IMR-90 (cell line): ENCODE data around the gene CNIH2. TPM values are rescaled to one million over a fixed set of nuclear protein-coding genes. Genes with fewer than 3 reads are reported as not detected.

Experiments used
- ATAC-seq: fragments of 200-7000 bp; cut with Tn5 transposase; 2 replicates; pipeline ENCODE4 v1.9.1; 2020; ENCODE audit warnings: low read depth, mild to moderate bottlenecking, moderate library complexity
- BruUV-seq: library from RNA; stranded (reverse); fragments of 400-500 nt; replicated peaks from 2 replicates; lab custom pipeline; 2021; lab: Mats Ljungman, UMichigan
- CTCF ChIA-PET: fragments of 300-600 bp; formaldehyde crosslinking; extraction: SDS; loops from one replicate; lab custom pipeline; 2021; ENCODE audit warnings: antibody characterized with exemption; lab: Yijun Ruan, JAX
- POLR2A ChIA-PET: fragments of 300-600 bp; sonication (Branson Sonifier 250); formaldehyde crosslinking; loops from one replicate; lab custom pipeline; 2022; ENCODE audit warnings: antibody characterized with exemption; ENCODE audit not compliant: unreplicated experiment; lab: Charles Lee
- DNase-seq: peaks from one replicate; pipeline ENCODE4 v3.0.0; 2013
- H2AFZ ChIP-seq: replicated peaks from 2 replicates; pipeline ENCODE3; 2013; ENCODE audit warnings: low read length, mild to moderate bottlenecking; ENCODE audit not compliant: poor library complexity
- H2AK5ac ChIP-seq: 2 replicates; pipeline ENCODE4 v1.6.1; 2013; ENCODE audit warnings: low read depth, low read length, inconsistent platforms
- H2AK9ac ChIP-seq: replicated peaks from 2 replicates; pipeline ENCODE3; 2013; ENCODE audit warnings: mild to moderate bottlenecking, low read depth, low read length, moderate library complexity; ENCODE audit not compliant: poor library complexity
- H2BK120ac ChIP-seq: 2 replicates; pipeline ENCODE4 v1.6.1; 2013; ENCODE audit warnings: low read depth, low read length, inconsistent platforms
- H2BK15ac ChIP-seq: 3 replicates; pipeline ENCODE4 v1.6.1; 2013; ENCODE audit warnings: low read depth, low read length, inconsistent platforms
- H2BK20ac ChIP-seq: 2 replicates; pipeline ENCODE4 v1.6.1; 2013; ENCODE audit warnings: low read depth, mild to moderate bottlenecking, inconsistent platforms, low read length, moderate library complexity
- H2BK5ac ChIP-seq: 2 replicates; pipeline ENCODE4 v1.6.1; 2013; ENCODE audit warnings: mild to moderate bottlenecking, low read depth, low read length, inconsistent platforms; ENCODE audit not compliant: poor library complexity, severe bottlenecking
- H3K14ac ChIP-seq: replicated peaks from 2 replicates; pipeline ENCODE4 v1.6.1; 2013; ENCODE audit warnings: low read depth, low read length, inconsistent platforms
- H3K18ac ChIP-seq: 2 replicates; pipeline ENCODE4 v1.6.1; 2013; ENCODE audit warnings: low read depth, low read length, control low read depth
- H3K23ac ChIP-seq: 2 replicates; pipeline ENCODE4 v1.6.1; 2013; ENCODE audit warnings: low read depth, low read length, inconsistent platforms
- H3K27ac ChIP-seq: 2 replicates; pipeline ENCODE4 v1.5.1; 2013; ENCODE audit warnings: mild to moderate bottlenecking, control low read depth, low read length; ENCODE audit not compliant: insufficient read depth
- H3K27me3 ChIP-seq: 2 replicates; pipeline ENCODE4 v1.6.1; 2013; ENCODE audit warnings: low read length; ENCODE audit not compliant: control insufficient read depth, insufficient read depth
- H3K36me3 ChIP-seq: 2 replicates; pipeline ENCODE4 v1.6.1; 2013; ENCODE audit warnings: low read length, mixed read lengths; ENCODE audit not compliant: control insufficient read depth, insufficient read depth
- H3K4ac ChIP-seq: 2 replicates; pipeline ENCODE4 v1.6.1; 2013; ENCODE audit warnings: low read depth, low read length, inconsistent platforms
- H3K4me1 ChIP-seq: 2 replicates; pipeline ENCODE4 v1.6.1; 2013; ENCODE audit warnings: low read length, mixed read lengths; ENCODE audit not compliant: control insufficient read depth, insufficient read depth
- H3K4me2 ChIP-seq: 2 replicates; pipeline ENCODE4 v1.6.1; 2013; ENCODE audit warnings: low read depth, mild to moderate bottlenecking, control low read depth, low read length, moderate library complexity
- H3K4me3 ChIP-seq: 2 replicates; pipeline ENCODE4 v1.5.1; 2013; ENCODE audit warnings: low read depth, mild to moderate bottlenecking, control low read depth, low read length, moderate library complexity; ENCODE audit not compliant: insufficient read depth
- H3K56ac ChIP-seq: 2 replicates; pipeline ENCODE4 v1.6.1; 2013; ENCODE audit warnings: low read length, inconsistent platforms; ENCODE audit not compliant: insufficient read depth; ENCODE audit errors: extremely low read depth
- H3K79me1 ChIP-seq, 2 experiments: 2 replicates each; pipeline ENCODE4 v1.6.1; 2013; ENCODE audit warnings: low read length in 2 of 2, inconsistent platforms in 1 of 2, low read depth in 1 of 2
- H3K9ac ChIP-seq: 2 replicates; pipeline ENCODE4 v1.6.1; 2013; ENCODE audit warnings: low read depth, low read length, control low read depth
- H3K9me1 ChIP-seq: 2 replicates; pipeline ENCODE4 v1.6.1; 2013; ENCODE audit warnings: low read length, inconsistent platforms; ENCODE audit not compliant: insufficient read depth
- H3K9me3 ChIP-seq: 2 replicates; pipeline ENCODE4 v1.6.1; 2013; ENCODE audit warnings: low read length; ENCODE audit not compliant: control insufficient read depth, insufficient read depth
- H4K20me1 ChIP-seq: 2 replicates; pipeline ENCODE4 v1.6.1; 2013; ENCODE audit warnings: low read length, inconsistent platforms; ENCODE audit not compliant: insufficient read depth
- H4K5ac ChIP-seq: 2 replicates; pipeline ENCODE4 v1.6.1; 2013; ENCODE audit warnings: mild to moderate bottlenecking, low read depth, low read length, control low read depth
- H4K8ac ChIP-seq, 2 experiments: 2 replicates each; pipeline ENCODE4 v1.6.1; 2013; ENCODE audit warnings: low read depth in 2 of 2, low read length in 2 of 2, control low read depth in 1 of 2, inconsistent platforms in 1 of 2
- H4K91ac ChIP-seq: 2 replicates; pipeline ENCODE4 v1.6.1; 2013; ENCODE audit warnings: low read depth, low read length, inconsistent platforms; ENCODE audit not compliant: insufficient read depth
- BHLHE40 ChIP-seq: fragments of 150-350 bp; IDR thresholded peaks from 2 replicates; pipeline ENCODE4 v1.6.1; 2016; ENCODE audit warnings: mild to moderate bottlenecking, low read depth, low read length
- CEBPB ChIP-seq: IDR thresholded peaks from 2 replicates; pipeline ENCODE4 v1.6.1; 2012; ENCODE audit warnings: low read depth, low read length, improper control_type of control experiment
- MAFK ChIP-seq: IDR thresholded peaks from 2 replicates; pipeline ENCODE4 v1.6.1; 2012; ENCODE audit warnings: low read depth, low read length, improper control_type of control experiment
- MAZ ChIP-seq: IDR thresholded peaks from 2 replicates; pipeline ENCODE4 v1.6.1; 2012; ENCODE audit warnings: low read depth, mild to moderate bottlenecking, low read length, improper control_type of control experiment, moderate library complexity, borderline replicate concordance
- MXI1 ChIP-seq: IDR thresholded peaks from 2 replicates; pipeline ENCODE4 v1.6.1; 2012; ENCODE audit warnings: low read depth, mild to moderate bottlenecking, low read length, moderate library complexity, borderline replicate concordance
- NFE2L2 ChIP-seq: fragments of 150-350 bp; IDR thresholded peaks from 2 replicates; pipeline ENCODE4 v1.6.1; 2016; ENCODE audit warnings: low read depth, mild to moderate bottlenecking, low read length
- POLR2A ChIP-seq: IDR thresholded peaks from 2 replicates; pipeline ENCODE4 v1.6.1; 2012; ENCODE audit warnings: mild to moderate bottlenecking, low read depth, low read length
- RAD21 ChIP-seq: IDR thresholded peaks from 2 replicates; pipeline ENCODE4 v1.6.1; 2012; ENCODE audit warnings: low read length, improper control_type of control experiment
- RCOR1 ChIP-seq: IDR thresholded peaks from 2 replicates; pipeline ENCODE4 v1.6.1; 2012; ENCODE audit warnings: mild to moderate bottlenecking, low read length, improper control_type of control experiment; ENCODE audit not compliant: insufficient replicate concordance
- RFX5 ChIP-seq: IDR thresholded peaks from 2 replicates; pipeline ENCODE4 v1.8.0; 2012; ENCODE audit warnings: low read depth, mild to moderate bottlenecking, low read length, moderate library complexity
- SMC3 ChIP-seq: fragments of 150-350 bp; IDR thresholded peaks from 2 replicates; pipeline ENCODE4 v1.6.1; 2016; ENCODE audit warnings: low read depth, mild to moderate bottlenecking, antibody characterized with exemption, low read length, moderate library complexity
- WGBS, 2 experiments: methylation state at CpG; one replicate each; pipeline versions ENCODE4 v1.1.5 to v1.1.7; 2013; ENCODE audit warnings: missing lambda C conversion rate in 2 of 2; ENCODE audit not compliant: insufficient read length in 1 of 2; ENCODE audit errors: extremely low coverage in 2 of 2; 5-methylcytosine and 5-hydroxymethylcytosine counted together
- dilution Hi-C: fragments of 300-500 bp; cut with HindIII; formaldehyde crosslinking; loops from one replicate; pipeline ENCODE4 v1.14.3; 2018; ENCODE audit warnings: low sequenced_read_pairs; ENCODE audit not compliant: unreplicated experiment
- in situ Hi-C: fragments of 300-500 bp; cut with MboI; formaldehyde crosslinking; loops from 3 replicates; pipeline ENCODE4 v1.14.3; 2019; ENCODE audit warnings: low sequenced_read_pairs, inconsistent platforms, mixed read lengths
- intact Hi-C: fragments of 100-400 bp; cut with micrococcal nuclease; formaldehyde crosslinking; loops from 2 replicates; pipeline ENCODE4 v1.10.0; 2022
- polyA plus RNA-seq, 3 experiments: library from polyadenylated mRNA; depleted of rRNA; stranded (reverse); fragments of >200 nt; gene quantifications; 2 replicates each; pipeline ENCODE4 v1.2.3, GENCODE V29; 2012; ENCODE audit warnings: low replicate concordance in 1 of 3
- total RNA-seq: library from RNA; depleted of rRNA; stranded (reverse); fragments of >200 nt; gene quantifications from 2 replicates; pipeline ENCODE4 v1.2.3, GENCODE V29; 2012
- TF ChIP-seq, protein P1 (sequence below): fragments of 150-350 bp; IDR thresholded peaks from 2 replicates; pipeline ENCODE4 v1.6.1; 2016; ENCODE audit warnings: low read depth, mild to moderate bottlenecking, low read length, moderate library complexity, borderline replicate concordance

Gene CNIH2
- total and polyA plus RNA-seq, 2 of the 4 experiments (the other 2 are of a cell fraction) = 0.54 to 3.4 TPM

DNA sequence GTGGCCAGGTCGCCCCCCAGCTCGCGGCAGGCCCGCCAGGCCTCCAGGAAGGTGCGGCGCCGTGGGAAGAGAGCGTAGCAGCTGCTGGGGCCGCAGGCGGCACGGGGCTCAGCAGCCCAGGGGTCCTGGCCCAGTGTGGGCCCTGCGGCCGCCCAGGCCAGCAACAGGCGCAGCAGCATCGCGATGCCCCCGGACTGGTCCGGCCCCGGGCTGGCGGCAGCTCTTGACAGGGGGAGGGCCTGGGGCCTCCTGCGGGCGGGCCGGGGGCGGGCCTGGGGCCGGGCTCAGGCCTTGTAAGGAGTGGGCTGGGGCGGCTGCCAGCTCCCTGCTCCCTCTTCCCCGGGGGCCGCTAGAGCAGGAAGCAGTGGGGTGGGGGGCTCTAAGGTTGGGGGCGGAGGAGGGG is 38.9 kb downstream of the CNIH2 start, which contains the start of gene CD248:
TSS of gene CD248 (minus strand) at position 196 of the 403 bp plus-strand sequence. CDS start at position 179, 17 bp downstream.
- no peaks in the 10 kb centered on the region for H3K9me3 ChIP-seq
- H4K8ac ChIP-seq = peak within 1 kb of the TSS; percentile 85 to 99
- H3K4me3 ChIP-seq = peak within 1 kb of the TSS; percentile 72
- TF ChIP-seq BHLHE40 (no peak), CEBPB (no peak), MAFK (no peak), MXI1 (no peak), SMC3 (no peak), MAZ (0 out of 2 replicates have a peak, but pooled peaks have one; percentile 10), RAD21 (no peak), POLR2A (peak; percentile 89), NFE2L2 (no peak), RFX5 (no peak), RCOR1 (no peak)
- TF ChIP-seq, protein P1, sequence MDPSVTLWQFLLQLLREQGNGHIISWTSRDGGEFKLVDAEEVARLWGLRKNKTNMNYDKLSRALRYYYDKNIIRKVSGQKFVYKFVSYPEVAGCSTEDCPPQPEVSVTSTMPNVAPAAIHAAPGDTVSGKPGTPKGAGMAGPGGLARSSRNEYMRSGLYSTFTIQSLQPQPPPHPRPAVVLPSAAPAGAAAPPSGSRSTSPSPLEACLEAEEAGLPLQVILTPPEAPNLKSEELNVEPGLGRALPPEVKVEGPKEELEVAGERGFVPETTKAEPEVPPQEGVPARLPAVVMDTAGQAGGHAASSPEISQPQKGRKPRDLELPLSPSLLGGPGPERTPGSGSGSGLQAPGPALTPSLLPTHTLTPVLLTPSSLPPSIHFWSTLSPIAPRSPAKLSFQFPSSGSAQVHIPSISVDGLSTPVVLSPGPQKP = no peak
- H3K18ac ChIP-seq = peak within 1 kb of the TSS; percentile 97
- peak within 1 kb of the TSS; percentile 93 for H2AK9ac ChIP-seq
- H3K27ac ChIP-seq = peak within 1 kb of the TSS; percentile 100
- H3K56ac ChIP-seq = peak within 1 kb of the TSS; percentile 98
- H2AK5ac ChIP-seq = peak within 1 kb of the TSS; percentile 100
- H3K79me1 ChIP-seq = peaks cover 0 to 42% of the 10 kb centered on the region in 2 experiments; a peak in 2 of 4 replicates
- peak within 1 kb of the TSS; percentile 95 for H3K9ac ChIP-seq
- H4K91ac ChIP-seq = peak within 1 kb of the TSS; percentile 99
- H3K4ac ChIP-seq = peak within 1 kb of the TSS; percentile 100
- peak within 1 kb of the TSS; percentile 100 for H3K14ac ChIP-seq
- ChIA-PET CTCF (no interaction called here), POLR2A (interaction anchor here (0.7 to 1.2 kb wide), 5 partner anchors 10 to 28 kb away, joined by 3 to 16 read pairs (median 5); partner anchors contain the start of genes RIN1 and YIF1A)
- H4K20me1 ChIP-seq = peaks cover 39% of the 10 kb centered on the region
- H3K4me1 ChIP-seq = peaks cover 32% of the 10 kb centered on the region
- peak within 1 kb of the TSS; percentile 89 for H2AFZ ChIP-seq
- peak within 1 kb of the TSS; percentile 100 for H2BK120ac ChIP-seq
- H3K4me2 ChIP-seq = peak within 1 kb of the TSS; percentile 85
- H2BK15ac ChIP-seq = peak within 1 kb of the TSS; percentile 94; the same call in 2 of the 3 replicates
- peaks cover 11% of the 10 kb centered on the region for H3K9me1 ChIP-seq
- 2% methylated on average over 10 of the region's 29 CpGs; no CpG with 5 or more reads in 1 of the 2 experiments for WGBS, 2 experiments
- intact Hi-C loops (no loop called here), dilution Hi-C loops (no loop called here), in situ Hi-C loops (no loop called here)
- peak within 1 kb of the TSS; percentile 97 for H4K5ac ChIP-seq
- peak; percentile 78 for DNase-seq
- peak within 1 kb of the TSS; percentile 100 for H2BK5ac ChIP-seq
- peak within 1 kb of the TSS; percentile 100 for H2BK20ac ChIP-seq
- H3K36me3 ChIP-seq = no peaks in the 10 kb centered on the region
- BruUV-seq = no TSS peak
- ATAC-seq = peak; percentile 51
- no peaks in the 10 kb centered on the region for H3K27me3 ChIP-seq
- peak within 1 kb of the TSS; percentile 100 for H3K23ac ChIP-seq
